ENCODE results near the gene VENTX. TPM values are rescaled to one million over a fixed set of nuclear protein-coding genes. Genes with fewer than 3 reads are reported as not detected.

Gene VENTX
- polyA plus RNA-seq, 3 donors, result 0.28 to 0.80 (median 0.56) TPM

- WGBS, 3 donors, result 45 to 63% (median 55%) methylated on average over 30 to 33 of the region's 33 CpGs
Measured at GRCh38 chr10:133245439-133246235, 8.0 kb downstream of the VENTX start.

GRCh38 chr10:133246236-133246626 is 8.6 kb downstream of the VENTX start:
- WGBS, 3 donors, result 43 to 66% (median 61%) methylated on average over 12 of the region's 12 CpGs

More at GRCh38 chr10:133245439-133246235, 8.0 kb downstream of the VENTX start:
- no peak overlapping the region for H3K27ac ChIP-seq (ENCODE audit: low read depth, low read length)

GRCh38 chr10:133247681-133248333 is 10.2 kb downstream of the VENTX start:
- H3K27ac ChIP-seq (ENCODE audit: low read depth, low read length), result no peak overlapping the region
- 74 to 80% (median 74%) methylated on average over 30 to 36 of the region's 36 CpGs for WGBS, 3 donors

More at GRCh38 chr10:133246236-133246626, 8.6 kb downstream of the VENTX start:
- no peak overlapping the region for H3K27ac ChIP-seq (ENCODE audit: low read depth, low read length)

GRCh38 chr10:133248334-133248715 is 10.7 kb downstream of the VENTX start:
- no peak overlapping the region for H3K27ac ChIP-seq (ENCODE audit: low read depth, low read length)
- WGBS, 3 donors, result 84 to 88% (median 88%) methylated on average over 12 of the region's 12 CpGs

GRCh38 chr10:133249094-133249780 is 11.6 kb downstream of the VENTX start:
- no peak overlapping the region for H3K27ac ChIP-seq (ENCODE audit: low read depth, low read length)
- 70 to 80% (median 75%) methylated on average over 20 to 21 of the region's 21 CpGs for WGBS, 3 donors

- whole genome bisulfite sequencing, 3 donors, result 45 to 69% (median 63%) methylated on average over 11 of the region's 11 CpGs
- no peak overlapping the region for H3K27ac ChIP-seq (ENCODE audit: low read depth, low read length)
Measured at GRCh38 chr10:133249975-133250754, 12.5 kb downstream of the VENTX start.

- H3K27ac ChIP-seq (ENCODE audit: low read depth, low read length), result no peak overlapping the region
- WGBS, 3 donors, result 62 to 66% (median 65%) methylated on average over 22 to 28 of the region's 28 CpGs
Measured at GRCh38 chr10:133251388-133252222, 13.9 kb downstream of the VENTX start.

- 52 to 81% (median 80%) methylated on average over 5 to 12 of the region's 12 CpGs for WGBS, 3 donors
Measured at GRCh38 chr10:133252223-133252552, 14.5 kb downstream of the VENTX start.

GRCh38 chr10:133253361-133253955 is 15.8 kb downstream of the VENTX start:
- WGBS, 3 donors, result 72 to 88% (median 75%) methylated on average over 22 of the region's 22 CpGs
- H3K27ac ChIP-seq (ENCODE audit: low read depth, low read length), result no peak overlapping the region

More at GRCh38 chr10:133252223-133252552, 14.5 kb downstream of the VENTX start:
- no peak overlapping the region for H3K27ac ChIP-seq (ENCODE audit: low read depth, low read length)

GRCh38 chr10:133254421-133255120 is 16.9 kb downstream of the VENTX start:
- H3K27ac ChIP-seq (ENCODE audit: low read depth, low read length), result no peak overlapping the region
- WGBS, 3 donors, result 34 to 60% (median 54%) methylated on average over 13 of the region's 13 CpGs

- no peak overlapping the region for H3K27ac ChIP-seq (ENCODE audit: low read depth, low read length)
- 89 to 91% (median 91%) methylated on average over 15 of the region's 15 CpGs for WGBS, 3 donors
Measured at GRCh38 chr10:133255323-133255722, 17.7 kb downstream of the VENTX start.

GRCh38 chr10:133257489-133258065 is 19.9 kb downstream of the VENTX start:
- H3K27ac ChIP-seq (ENCODE audit: low read depth, low read length), result no peak overlapping the region
- WGBS, 3 donors, result 1 to 7% (median 4%) methylated on average over 27 of the region's 27 CpGs

- no peak overlapping the region for H3K27ac ChIP-seq (ENCODE audit: low read depth, low read length)
- WGBS, 3 donors, result 40 to 47% (median 42%) methylated on average over 21 of the region's 21 CpGs
Measured at GRCh38 chr10:133258066-133258817, 20.6 kb downstream of the VENTX start.

GRCh38 chr10:133258818-133259601 is 21.4 kb downstream of the VENTX start:
- 25 to 69% (median 34%) methylated on average over 24 of the region's 24 CpGs for WGBS, 3 donors
- H3K27ac ChIP-seq (ENCODE audit: low read depth, low read length), result no peak overlapping the region

GRCh38 chr10:133259602-133259989 is 21.9 kb downstream of the VENTX start:
- H3K27ac ChIP-seq (ENCODE audit: low read depth, low read length), result no peak overlapping the region
- WGBS, 3 donors, result 49 to 81% (median 52%) methylated on average over 12 of the region's 12 CpGs

All from adipose tissue (tissue), 3 donors.